Breast epithelium (tissue), 3 donors: Measurements from ENCODE around the gene XRN1.

ENCODE experiments used
- CTCF ChIP-seq, 3 donors: fragments of 450-650 bp; IDR thresholded peaks; one replicate each; pipeline ENCODE4 v1.5.1; 2016 to 2017; ENCODE audit warnings: antibody characterized with exemption in 3 of 3, mild to moderate bottlenecking in 3 of 3, moderate library complexity in 3 of 3
- POLR2AphosphoS5 ChIP-seq, 3 donors: sonication (generic); formaldehyde crosslinking; IDR thresholded peaks; one replicate each; pipeline ENCODE4 v1.6.1; 2017; ENCODE audit warnings: antibody characterized with exemption in 3 of 3

GRCh38 chr3:142374687-142375086 lies 73.2 kb downstream of the XRN1 start:
- TF ChIP-seq POLR2AphosphoS5 (IDR thresholded peaks at IDR 0.05) (no peak), CTCF (IDR thresholded peaks at IDR 0.05) (no peak)
